Forelimb muscle (tissue), 1 donor: ENCODE data around the gene CARS1. TPM values are rescaled to one million over a fixed set of nuclear protein-coding genes. Genes with fewer than 3 reads are reported as not detected.
"Not testable (repeated sequence)": the region's sequence is repeated elsewhere in the genome, so short reads cannot be mapped to it uniquely, and the experiment has no call there.

Experiments
- DNase-seq: peaks from one replicate; pipeline ENCODE4 v3.0.0-alpha.2; 2013; ENCODE audit warnings: low read depth
- polyA plus RNA-seq: library from polyadenylated mRNA; unstranded; fragments of 120-200 nt; gene quantifications from one replicate; pipeline ENCODE4 v1.2.1, GENCODE V29; 2013; ENCODE audit not compliant: insufficient read length

CARS1 gene
- polyA plus RNA-seq, 1 donor: 20.6 TPM

GRCh38 chr11:3063432-3063831, 6.2 kb upstream of the CARS1 start:
- DNase-seq: not testable (repeated sequence)

GRCh38 chr11:3060436-3061025, 3.3 kb upstream of the CARS1 start:
- DNase-seq: no peak

- DNase-seq: no peak
These were observed 1.8 kb upstream of the CARS1 start for GRCh38 chr11:3058753-3059664.

- no peak for DNase-seq
These were observed 741 bp downstream of the CARS1 start for GRCh38 chr11:3056296-3057068.

- no peak for DNase-seq
These were observed 1.3 kb downstream of the CARS1 start for GRCh38 chr11:3055891-3056290.

GRCh38 chr11:3052567-3052966, 4.7 kb downstream of the CARS1 start:
- DNase-seq: no peak

GRCh38 chr11:3052109-3052479, 5.1 kb downstream of the CARS1 start:
- DNase-seq: no peak

- DNase-seq: no peak
These were observed 5.8 kb downstream of the CARS1 start for GRCh38 chr11:3051196-3052108.

- DNase-seq: no peak
These were observed 6.6 kb downstream of the CARS1 start for GRCh38 chr11:3050386-3051195.

- DNase-seq: no peak
These were observed 7.6 kb downstream of the CARS1 start for GRCh38 chr11:3049430-3050243.

- DNase-seq: no peak
These were observed 9.6 kb downstream of the CARS1 start for GRCh38 chr11:3047637-3048036.

GRCh38 chr11:3046641-3047040, 10.6 kb downstream of the CARS1 start:
- DNase-seq: no peak

GRCh38 chr11:3046190-3046589, 11.0 kb downstream of the CARS1 start:
- DNase-seq: no peak

GRCh38 chr11:3044915-3045314, 12.3 kb downstream of the CARS1 start:
- DNase-seq: no peak

GRCh38 chr11:3044004-3044403, 13.2 kb downstream of the CARS1 start:
- no peak for DNase-seq

- DNase-seq: no peak
These were observed 13.8 kb downstream of the CARS1 start for GRCh38 chr11:3043315-3043871.

GRCh38 chr11:3042496-3043314, 14.5 kb downstream of the CARS1 start:
- no peak for DNase-seq

- no peak for DNase-seq
These were observed 15.4 kb downstream of the CARS1 start for GRCh38 chr11:3041699-3042441.
